Caco-2 (cell line): Measurements from ENCODE around the gene INPP5D. TPM values are rescaled to one million over a fixed set of nuclear protein-coding genes. Genes with fewer than 3 reads are reported as not detected.

ENCODE experiments used
- BruUV-seq: library from RNA; stranded (reverse); fragments of 400-500 nt; replicated peaks from 2 replicates; lab custom pipeline; 2021; lab: Mats Ljungman, UMichigan
- CTCF ChIA-PET: fragments of 300-600 bp; sonication (Branson Sonifier 250); formaldehyde crosslinking; loops from one replicate; lab custom pipeline; 2022; ENCODE audit warnings: antibody characterized with exemption; lab: Charles Lee
- POLR2A ChIA-PET: fragments of 300-600 bp; sonication (Branson Sonifier 250); formaldehyde crosslinking; loops from one replicate; lab custom pipeline; 2022; ENCODE audit warnings: antibody characterized with exemption; lab: Charles Lee
- DNase-seq, 2 experiments: peaks; one replicate each; pipeline versions ENCODE4 v3.0.0 to v3.0.0-alpha.2; 2020 to 2022
- H3K27me3 ChIP-seq: replicated peaks from 2 replicates; pipeline ENCODE4 v1.6.0; 2011; ENCODE audit warnings: low read length; ENCODE audit not compliant: control insufficient read depth, insufficient read depth
- H3K36me3 ChIP-seq: 2 replicates; pipeline ENCODE4 v1.5.1; 2011; ENCODE audit warnings: low read length; ENCODE audit not compliant: control insufficient read depth, insufficient read depth
- H3K4me1 ChIP-seq: fragments of 250-450 bp; sonication (Bioruptor Pico); 2 replicates; pipeline ENCODE4 v1.5.1; 2020; ENCODE audit warnings: mild to moderate bottlenecking
- H3K4me3 ChIP-seq: 2 replicates; pipeline ENCODE4 v1.5.1; 2011; ENCODE audit warnings: low read depth, mild to moderate bottlenecking, control low read depth, low read length
- H3K9me3 ChIP-seq: fragments of 250-450 bp; sonication (Bioruptor Pico); 2 replicates; pipeline ENCODE4 v1.5.1; 2020; ENCODE audit warnings: mild to moderate bottlenecking, moderate library complexity
- H3K27ac Mint-ChIP-seq: one replicate; pipeline ENCODE4 v1.8.0; 2022; ENCODE audit warnings: mixed read lengths; ENCODE audit not compliant: unreplicated experiment
- H3K27me3 Mint-ChIP-seq: one replicate; pipeline ENCODE4 v1.8.0; 2022; ENCODE audit warnings: mixed read lengths; ENCODE audit not compliant: insufficient read depth, unreplicated experiment
- H3K36me3 Mint-ChIP-seq: one replicate; pipeline ENCODE4 v1.8.0; 2022; ENCODE audit warnings: mild to moderate bottlenecking, mixed read lengths; ENCODE audit not compliant: insufficient read depth, unreplicated experiment
- H3K4me1 Mint-ChIP-seq: one replicate; pipeline ENCODE4 v1.8.0; 2022; ENCODE audit warnings: low read depth, mixed read lengths; ENCODE audit not compliant: unreplicated experiment
- H3K4me3 Mint-ChIP-seq: one replicate; pipeline ENCODE4 v1.8.0; 2022; ENCODE audit warnings: mild to moderate bottlenecking, moderate library complexity, mixed read lengths; ENCODE audit not compliant: unreplicated experiment
- H3K9me3 Mint-ChIP-seq: one replicate; pipeline ENCODE4 v1.8.0; 2022; ENCODE audit warnings: mixed read lengths; ENCODE audit not compliant: unreplicated experiment
- CTCF ChIP-seq, 2 experiments: fragments of 200-600 bp in 1 of 2; IDR thresholded peaks; 1 replicate in 1 of 2; 2 replicates in 1 of 2; pipeline versions ENCODE4 v1.5.1 to v1.8.0; 2011 to 2022; ENCODE audit warnings: antibody characterized with exemption in 1 of 2, control low read depth in 1 of 2, inconsistent platforms in 1 of 2, low read depth in 1 of 2, low read length in 1 of 2, mild to moderate bottlenecking in 1 of 2, moderate library complexity in 1 of 2; ENCODE audit not compliant: insufficient read depth in 1 of 2, severe bottlenecking in 1 of 2, unreplicated experiment in 1 of 2
- intact Hi-C: fragments of 100-400 bp; cut with micrococcal nuclease; formaldehyde crosslinking; loops from one replicate; pipeline ENCODE4 v1.10.0; 2022; ENCODE audit not compliant: unreplicated experiment
- total RNA-seq: library from RNA; stranded (reverse); gene quantifications from 2 replicates; pipeline ENCODE4 v1.2.3, GENCODE V29; 2022

Gene INPP5D
- total RNA-seq, 1 experiment from 2014 or later: not detected

- Histone ChIP-seq H3K9me3 (no peaks in the 10 kb centered on the region), H3K4me1 (no peaks in the 10 kb centered on the region), H3K27me3 (no peaks in the 10 kb centered on the region), H3K36me3 (no peaks in the 10 kb centered on the region), H3K4me3 (no peak overlapping the region)
- intact Hi-C loops: no loop called here
- no TSS peak for BruUV-seq
- Mint-ChIP-seq H3K36me3 (no peaks in the 10 kb centered on the region), H3K27ac (no peak overlapping the region), H3K27me3 (no peaks in the 10 kb centered on the region), H3K4me3 (no peak overlapping the region), H3K9me3 (no peaks in the 10 kb centered on the region), H3K4me1 (no peaks in the 10 kb centered on the region)
- CTCF ChIA-PET: no interaction called here
- no peak for DNase-seq
- no peak for TF ChIP-seq CTCF (IDR thresholded peaks at IDR 0.05; ENCODE audit: insufficient read depth in 1 of 2, low read depth in 1 of 2, low read length in 1 of 2, severe bottlenecking in 1 of 2, unreplicated experiment in 1 of 2)
- POLR2A ChIA-PET: no interaction called here
These were observed 39.7 kb upstream of the INPP5D start for GRCh38 chr2:233020454-233020853.

- no peak overlapping the region for H3K4me3 Mint-ChIP-seq
- Histone ChIP-seq H3K36me3 (no peaks in the 10 kb centered on the region), H3K4me1 (no peaks in the 10 kb centered on the region), H3K4me3 (no peak overlapping the region), H3K9me3 (no peaks in the 10 kb centered on the region), H3K27me3 (no peaks in the 10 kb centered on the region)
- no peaks in the 10 kb centered on the region for H3K9me3 Mint-ChIP-seq
- ChIA-PET POLR2A (no interaction called here), CTCF (no interaction called here)
- no peak overlapping the region for H3K27ac Mint-ChIP-seq
- no TSS peak for BruUV-seq
- no peaks in the 10 kb centered on the region for H3K36me3 Mint-ChIP-seq
- no peak for TF ChIP-seq CTCF (IDR thresholded peaks at IDR 0.05; ENCODE audit: insufficient read depth in 1 of 2, low read depth in 1 of 2, low read length in 1 of 2, severe bottlenecking in 1 of 2, unreplicated experiment in 1 of 2)
- intact Hi-C loops: no loop called here
- no peaks in the 10 kb centered on the region for H3K27me3 Mint-ChIP-seq
- DNase-seq: no peak
- H3K4me1 Mint-ChIP-seq: no peaks in the 10 kb centered on the region
These were observed 38.4 kb upstream of the INPP5D start for GRCh38 chr2:233021771-233022170.

- BruUV-seq: no TSS peak
- no peaks in the 10 kb centered on the region for H3K9me3 Mint-ChIP-seq
- Histone ChIP-seq H3K27me3 (no peaks in the 10 kb centered on the region), H3K9me3 (no peaks in the 10 kb centered on the region), H3K4me1 (no peaks in the 10 kb centered on the region), H3K4me3 (no peak overlapping the region), H3K36me3 (no peaks in the 10 kb centered on the region)
- ChIA-PET POLR2A (no interaction called here), CTCF (no interaction called here)
- no peaks in the 10 kb centered on the region for H3K27me3 Mint-ChIP-seq
- DNase-seq: no peak
- no peak overlapping the region for H3K27ac Mint-ChIP-seq
- no peaks in the 10 kb centered on the region for H3K36me3 Mint-ChIP-seq
- intact Hi-C loops: no loop called here
- no peak for TF ChIP-seq CTCF (IDR thresholded peaks at IDR 0.05; ENCODE audit: insufficient read depth in 1 of 2, low read depth in 1 of 2, low read length in 1 of 2, severe bottlenecking in 1 of 2, unreplicated experiment in 1 of 2)
- no peaks in the 10 kb centered on the region for H3K4me1 Mint-ChIP-seq
- no peak overlapping the region for H3K4me3 Mint-ChIP-seq
These were observed 37.6 kb upstream of the INPP5D start for GRCh38 chr2:233022561-233022960.
